GM11168 (cell line): Measurements from ENCODE around the gene DICER1.
"Not testable (repeated sequence)": the region's sequence is repeated elsewhere in the genome, so short reads cannot be mapped to it uniquely, and the experiment has no call there.

Experiments used
- in situ Hi-C: fragments of 300-500 bp; cut with MboI; formaldehyde crosslinking; loops from one replicate; pipeline ENCODE4 v1.12.0; 2022; ENCODE audit warnings: low sequenced_read_pairs; ENCODE audit not compliant: unreplicated experiment

DICER1 gene

GRCh38 chr14:95150910-95151309, 6.4 kb downstream of the DICER1 start:
- in situ Hi-C loops = no loop called here

DNA sequence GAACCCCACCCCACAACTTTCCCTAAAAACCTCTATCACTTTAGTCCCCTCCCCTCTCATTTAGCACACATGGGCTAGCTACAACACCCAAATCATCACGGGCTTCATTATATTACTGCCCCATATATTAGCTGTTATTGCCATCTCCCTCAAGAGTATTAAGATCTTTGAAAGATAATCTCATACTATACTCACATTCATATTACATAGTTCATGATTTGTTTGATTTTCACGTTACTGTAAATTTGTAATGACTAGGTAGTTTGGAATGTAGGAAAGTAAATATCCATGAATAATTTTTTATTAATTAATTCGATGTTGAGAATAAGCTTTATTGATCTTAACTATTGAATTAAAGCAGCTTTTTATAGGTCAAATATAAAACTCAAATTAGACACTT, 7.9 kb downstream of the DICER1 start:
- in situ Hi-C loops = no loop called here

DNA sequence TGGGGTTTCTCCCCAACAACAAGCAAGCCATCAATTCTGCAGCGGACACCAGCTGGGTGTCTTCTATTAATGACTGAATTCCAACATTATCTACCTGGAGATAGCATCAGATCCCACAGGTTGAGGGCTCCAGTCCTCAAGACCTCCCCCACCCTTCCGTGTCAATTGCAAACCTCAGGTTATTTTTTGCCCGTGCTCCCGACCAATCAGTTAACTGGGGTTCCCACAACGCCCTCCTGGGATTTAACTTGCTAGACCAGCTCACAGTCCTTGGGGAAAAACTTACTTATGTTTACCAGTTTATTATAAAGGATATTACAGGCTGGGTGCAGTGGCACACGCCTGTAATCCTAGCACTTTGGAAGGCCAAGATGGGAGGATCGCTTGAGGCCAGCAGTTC, 9.7 kb downstream of the DICER1 start:
- in situ Hi-C loops = no loop called here

DNA sequence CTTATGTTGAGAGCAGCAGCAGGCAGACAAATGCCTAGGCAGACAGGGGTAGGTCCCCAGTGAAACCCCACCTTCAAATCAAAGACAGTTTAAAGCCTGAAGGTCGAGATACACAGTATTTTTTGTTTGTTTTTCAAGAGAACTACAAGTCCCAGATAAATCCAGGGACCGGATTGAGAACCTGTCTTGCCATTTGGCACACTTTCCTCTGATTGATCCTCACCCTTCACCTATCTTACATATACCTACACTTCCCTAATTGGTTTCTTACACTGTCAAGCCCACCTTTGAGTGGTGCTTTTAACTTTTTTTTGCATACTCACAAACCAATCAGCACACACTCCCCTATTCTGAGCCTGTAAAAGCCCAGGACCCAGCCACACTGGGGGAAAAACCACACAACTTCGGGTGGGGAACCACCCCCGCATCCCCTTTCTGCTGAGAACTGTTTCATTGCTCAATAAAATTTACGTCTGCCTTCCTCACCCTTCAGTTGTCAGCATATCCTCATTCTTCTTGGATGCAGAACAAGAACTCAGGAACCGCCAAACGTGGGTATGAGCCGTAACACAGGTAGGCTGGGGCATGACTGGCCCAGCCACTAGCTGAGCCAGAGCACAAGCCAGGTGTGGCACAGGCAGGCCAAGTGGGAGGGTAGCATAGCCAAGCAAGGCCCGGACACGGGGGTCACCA, 11.1 kb downstream of the DICER1 start:
- in situ Hi-C loops = no loop called here

DNA sequence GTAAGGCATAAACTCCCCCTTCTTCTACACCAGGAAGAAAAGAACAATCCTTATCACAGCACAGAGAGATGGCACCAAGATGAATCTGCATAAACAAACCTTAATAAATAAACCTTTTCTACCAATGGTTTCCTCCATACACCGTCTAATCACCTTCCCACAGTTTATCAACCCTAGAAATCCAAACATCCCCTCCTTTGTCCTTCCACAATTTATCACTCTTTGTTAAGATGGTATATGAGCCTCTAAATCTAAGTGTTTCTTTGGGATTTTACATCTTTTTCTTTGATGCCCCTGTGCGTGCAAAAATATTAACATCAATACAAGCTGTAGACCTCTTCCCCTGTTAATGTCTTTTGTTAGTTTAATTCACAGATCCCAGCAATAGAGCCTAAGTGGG, 12.5 kb downstream of the DICER1 start:
- in situ Hi-C loops = no loop called here

DNA sequence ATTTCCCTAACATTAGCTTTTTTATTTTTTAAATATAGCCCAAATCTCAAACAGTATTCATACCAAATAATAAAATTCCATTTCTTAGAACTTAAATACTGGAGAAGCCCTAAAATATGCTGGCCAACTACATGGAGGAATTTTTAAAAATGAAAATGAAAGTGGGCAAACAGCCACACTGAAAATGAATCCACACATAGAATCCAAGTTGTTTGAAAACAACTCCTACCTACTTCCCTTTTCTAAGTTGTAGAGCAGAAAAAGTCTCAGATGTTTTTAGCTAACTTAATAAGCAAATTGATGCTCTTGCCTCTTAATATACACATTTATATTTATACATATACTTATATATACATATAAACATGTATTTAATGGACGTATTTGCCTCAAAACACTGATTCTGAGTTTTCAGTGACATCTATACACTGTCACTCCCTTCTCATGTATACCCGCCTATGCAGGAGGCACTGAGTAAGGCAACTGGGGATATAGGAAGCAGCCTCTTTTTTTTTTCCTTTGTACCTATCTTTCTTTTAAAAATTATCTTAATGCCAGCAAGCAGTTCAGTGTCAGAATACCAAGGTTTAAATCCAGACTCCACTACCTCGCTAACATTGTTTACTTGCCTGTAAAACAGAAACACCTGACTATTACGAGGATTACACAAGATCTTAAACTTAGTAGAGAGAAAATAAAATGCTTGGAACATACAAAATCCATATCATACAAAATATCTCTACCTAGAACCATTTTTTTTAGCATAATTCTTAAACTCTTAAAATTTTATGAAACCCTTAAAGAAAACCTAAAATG, 13.3 kb downstream of the DICER1 start:
- in situ Hi-C loops = no loop called here

- in situ Hi-C loops = no loop called here
Observed at GRCh38 chr14:95142208-95142607, 15.1 kb downstream of the DICER1 start.

- in situ Hi-C loops = no loop called here
Observed at GRCh38 chr14:95141684-95142083, 15.6 kb downstream of the DICER1 start.

- in situ Hi-C loops = no loop called here
Observed at GRCh38 chr14:95140060-95140858, 17.1 kb downstream of the DICER1 start.

GRCh38 chr14:95138876-95139275, 18.5 kb downstream of the DICER1 start:
- in situ Hi-C loops = no loop called here

GRCh38 chr14:95138455-95138854, 18.9 kb downstream of the DICER1 start:
- in situ Hi-C loops = not testable (repeated sequence)

DNA sequence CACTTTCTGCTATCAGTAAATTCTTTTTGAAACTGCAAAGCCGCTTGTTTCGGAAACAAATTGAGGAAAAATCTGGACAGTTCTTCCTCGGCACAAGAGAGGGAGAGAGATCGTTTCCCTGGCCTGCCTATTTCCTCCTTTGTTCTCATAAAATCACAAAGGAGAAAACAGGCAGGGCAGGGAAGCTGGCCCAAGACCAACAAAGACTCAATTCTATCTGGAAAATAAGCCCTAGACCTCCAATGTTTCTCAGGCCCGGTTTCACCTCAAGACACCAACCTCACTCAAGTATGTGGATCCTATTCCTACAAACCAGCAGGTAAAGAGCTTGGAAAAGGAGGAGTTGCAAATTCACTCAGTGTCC, 19.5 kb downstream of the DICER1 start:
- in situ Hi-C loops = no loop called here

DNA sequence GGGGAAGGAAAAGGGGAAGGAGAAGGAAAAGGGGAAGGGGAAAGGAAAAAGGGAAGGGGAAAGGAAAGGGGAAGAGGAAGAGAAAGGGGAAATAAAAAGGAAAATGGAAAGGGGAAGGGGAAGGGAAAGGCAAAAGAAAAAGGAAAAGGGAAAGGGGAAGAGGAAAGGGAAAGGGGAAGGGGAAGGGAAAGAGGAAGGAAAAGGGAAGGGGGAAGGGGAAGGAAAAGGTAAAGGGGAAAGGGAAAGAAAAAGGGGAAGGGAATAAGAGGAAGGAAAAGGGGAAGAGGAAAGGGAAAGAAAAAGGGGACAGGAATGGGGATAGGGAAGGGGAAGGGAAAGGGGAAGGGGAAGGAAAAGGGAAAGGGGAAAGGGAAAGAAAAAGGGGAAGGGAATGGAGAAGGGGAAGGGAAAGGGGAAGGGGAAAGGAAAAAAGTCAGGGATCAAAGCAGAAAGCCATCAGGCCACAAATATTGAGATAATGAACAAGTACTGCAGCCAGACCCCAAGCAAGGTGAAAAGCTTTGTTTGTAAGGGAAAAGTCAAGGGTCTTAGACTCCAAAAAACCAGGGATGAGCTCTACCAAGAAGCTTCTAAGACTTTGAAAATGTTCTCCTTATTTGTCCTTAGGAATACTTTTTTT, 20.0 kb downstream of the DICER1 start:
- in situ Hi-C loops = no loop called here

GRCh38 chr14:95136631-95137030, 20.7 kb downstream of the DICER1 start:
- in situ Hi-C loops = no loop called here

DNA sequence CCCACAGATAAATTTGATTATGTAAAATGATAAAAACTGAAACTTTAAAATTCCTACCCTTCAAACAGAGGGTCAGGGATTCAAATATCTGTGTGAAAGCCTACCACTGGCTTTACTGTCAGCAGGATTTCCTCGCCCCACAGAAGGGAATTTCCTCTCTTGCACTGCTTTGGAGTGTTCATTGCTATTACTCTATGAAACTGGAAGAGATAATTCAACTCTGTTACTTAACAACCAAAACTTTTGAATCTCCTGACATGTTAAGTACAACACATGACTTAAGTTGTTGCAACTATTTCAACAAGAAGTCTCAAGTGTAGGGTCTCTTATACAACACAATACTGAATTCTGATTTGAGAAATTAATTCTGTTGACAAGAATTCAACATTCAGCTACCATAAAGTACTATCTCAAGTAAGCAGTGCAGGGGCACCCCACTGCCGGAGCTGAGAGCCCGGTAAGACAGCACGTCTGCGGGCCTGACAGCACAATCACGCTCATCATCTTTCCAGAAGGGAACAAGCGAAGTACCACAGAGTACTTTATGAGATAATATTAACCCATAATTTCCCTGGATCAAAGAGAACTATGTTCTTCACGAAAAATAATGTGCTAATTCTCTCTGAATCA, 22.9 kb downstream of the DICER1 start:
- in situ Hi-C loops = no loop called here

DNA sequence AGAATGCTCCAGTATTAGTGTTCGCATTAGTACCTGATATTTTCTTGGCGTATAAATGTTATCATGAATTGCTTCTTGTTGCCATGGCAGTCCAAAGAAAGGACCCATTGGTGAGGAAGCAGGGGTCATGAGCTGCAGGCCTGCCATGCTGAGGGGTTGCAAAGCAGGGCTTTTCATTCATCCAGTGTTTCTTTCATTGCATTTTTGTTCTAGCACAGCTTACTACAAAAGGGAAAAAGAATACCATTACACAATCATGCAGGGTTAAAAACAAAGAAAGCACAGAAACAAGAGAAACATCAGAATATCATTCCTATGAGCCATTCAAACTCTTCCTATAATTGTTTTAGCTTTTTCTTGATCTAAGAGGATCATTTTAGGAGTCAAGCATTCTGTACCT, 24.0 kb downstream of the DICER1 start:
- in situ Hi-C loops = no loop called here

- in situ Hi-C loops = no loop called here
Observed at GRCh38 chr14:95132760-95133159, 24.6 kb downstream of the DICER1 start.

- in situ Hi-C loops = no loop called here
Observed at GRCh38 chr14:95130549-95130948, 26.8 kb downstream of the DICER1 start.

- in situ Hi-C loops = no loop called here
Observed at GRCh38 chr14:95128140-95128539, 29.2 kb downstream of the DICER1 start.

- in situ Hi-C loops = no loop called here
Observed at GRCh38 chr14:95127531-95127911, 29.8 kb downstream of the DICER1 start.
